Mesendoderm (in vitro differentiated cells): ENCODE results near the gene CISTR.

Source experiments
- DNase-seq: peaks from one replicate; pipeline ENCODE4 v3.0.0; 2013
- H2AK5ac ChIP-seq: 2 replicates; pipeline ENCODE4 v1.6.1; 2013; ENCODE audit warnings: low read length, inconsistent platforms
- H2BK120ac ChIP-seq: 2 replicates; pipeline ENCODE4 v1.6.1; 2013; ENCODE audit warnings: low read depth, mild to moderate bottlenecking, low read length, moderate library complexity, mixed read lengths
- H2BK15ac ChIP-seq: replicated peaks from 2 replicates; pipeline ENCODE4 v1.6.1; 2013; ENCODE audit warnings: low read depth, mild to moderate bottlenecking, moderate library complexity
- H2BK5ac ChIP-seq: 2 replicates; pipeline ENCODE4 v1.6.1; 2013; ENCODE audit warnings: low read length, inconsistent platforms
- H3K18ac ChIP-seq: 2 replicates; pipeline ENCODE4 v1.6.1; 2013; ENCODE audit warnings: mild to moderate bottlenecking, low read length, mixed read lengths
- H3K23ac ChIP-seq: one replicate; pipeline ENCODE4 v1.6.1; 2013; ENCODE audit warnings: low read length
- H3K27ac ChIP-seq: 2 replicates; pipeline ENCODE4 v1.5.1; 2013; ENCODE audit warnings: low read depth, mild to moderate bottlenecking, inconsistent platforms, low read length, moderate library complexity
- H3K27me3 ChIP-seq: 2 replicates; pipeline ENCODE4 v1.6.1; 2013; ENCODE audit warnings: low read length, control low read depth, mild to moderate bottlenecking, inconsistent platforms; ENCODE audit not compliant: insufficient read depth, poor library complexity
- H3K36me3 ChIP-seq: 2 replicates; pipeline ENCODE4 v1.6.1; 2013; ENCODE audit warnings: low read length, inconsistent platforms; ENCODE audit not compliant: control insufficient read depth, insufficient read depth
- H3K4ac ChIP-seq: one replicate; pipeline ENCODE4 v1.6.1; 2013; ENCODE audit warnings: low read depth, mild to moderate bottlenecking, low read length, moderate library complexity
- H3K4me1 ChIP-seq: 2 replicates; pipeline ENCODE4 v1.6.1; 2013; ENCODE audit warnings: low read depth, low read length, inconsistent platforms; ENCODE audit not compliant: control insufficient read depth
- H3K4me2 ChIP-seq: 2 replicates; pipeline ENCODE4 v1.6.1; 2013; ENCODE audit warnings: low read length
- H3K4me3 ChIP-seq: 2 replicates; pipeline ENCODE4 v1.5.1; 2013; ENCODE audit warnings: mild to moderate bottlenecking, low read length
- H3K56ac ChIP-seq: one replicate; pipeline ENCODE4 v1.6.1; 2013; ENCODE audit warnings: low read length
- H3K79me1 ChIP-seq: 2 replicates; pipeline ENCODE4 v1.6.1; 2013; ENCODE audit warnings: low read length, inconsistent platforms
- H3K79me2 ChIP-seq: 2 replicates; pipeline ENCODE4 v1.6.1; 2013; ENCODE audit warnings: mild to moderate bottlenecking, low read length; ENCODE audit not compliant: control insufficient read depth, insufficient read depth
- H3K9ac ChIP-seq: 2 replicates; pipeline ENCODE4 v1.6.1; 2013; ENCODE audit warnings: low read length, inconsistent platforms
- H4K5ac ChIP-seq: one replicate; pipeline ENCODE4 v1.6.1; 2013; ENCODE audit warnings: low read length
- H4K8ac ChIP-seq: one replicate; pipeline ENCODE4 v1.6.1; 2013; ENCODE audit warnings: low read depth, mild to moderate bottlenecking, control low read depth, low read length, moderate library complexity
- WGBS: extraction: QIAGEN DNeasy Blood & Tissue Kit; methylation state at CpG from one replicate; pipeline ENCODE4 v1.1.7; 2013; ENCODE audit warnings: low lambda C conversion rate, missing lambda C conversion rate; ENCODE audit not compliant: insufficient coverage; ENCODE audit errors: extremely low coverage; 5-methylcytosine and 5-hydroxymethylcytosine counted together

Gene CISTR

DNA sequence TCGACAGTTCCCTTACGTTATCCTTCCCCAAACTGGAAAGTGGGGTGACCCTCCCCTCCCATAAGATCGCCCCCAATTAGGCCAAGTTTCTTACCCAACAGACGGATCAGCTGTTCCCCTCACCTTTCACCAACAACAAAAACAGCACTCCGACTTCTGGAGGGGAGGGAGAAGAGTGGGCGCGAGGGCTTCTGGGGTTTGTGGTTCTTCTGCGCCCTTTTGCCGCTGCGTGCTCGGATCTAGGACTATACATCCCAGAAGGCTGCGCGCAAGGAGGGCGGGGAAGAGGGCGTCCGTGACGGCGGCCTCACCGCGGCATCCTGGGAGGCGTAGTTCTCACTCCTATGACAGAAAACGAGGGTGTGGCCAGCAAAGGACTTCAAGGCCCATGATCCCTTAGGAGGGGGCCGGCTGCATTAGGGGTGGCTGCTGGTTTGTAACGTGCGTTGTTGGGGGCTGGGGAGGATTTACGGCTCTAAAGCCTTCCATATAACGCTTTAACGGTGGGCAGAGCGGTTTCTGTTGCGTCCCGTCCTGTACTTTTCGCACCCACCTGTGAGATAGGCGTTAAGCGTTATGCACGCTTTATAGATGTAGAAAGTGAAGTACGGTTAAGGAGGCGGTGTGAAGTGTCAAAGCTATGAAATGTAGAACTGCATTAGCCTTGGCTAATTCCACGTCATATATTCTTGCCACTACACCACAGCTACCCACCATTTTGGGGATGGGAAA, 24.3 kb downstream of the CISTR start, which contains the start of gene CALCOCO1:
CALCOCO1 (minus strand) TSS at position 143 of the 732 bp plus-strand sequence. CDS start 2,210 bp downstream, outside the sequence.
- H3K27ac ChIP-seq = no peak within 1 kb of the TSS
- no peak within 1 kb of the TSS for H2BK15ac ChIP-seq
- H3K56ac ChIP-seq = peak within 1 kb of the TSS; percentile 89
- no peaks in the 10 kb centered on the region for H3K79me1 ChIP-seq
- no peak within 1 kb of the TSS for H3K4ac ChIP-seq
- no peak within 1 kb of the TSS for H2AK5ac ChIP-seq
- H3K4me3 ChIP-seq = peak within 1 kb of the TSS; percentile 73
- H3K4me1 ChIP-seq = peaks cover 2% of the 10 kb centered on the region
- DNase-seq = peak; percentile 99
- H3K23ac ChIP-seq = no peak within 1 kb of the TSS
- no peak within 1 kb of the TSS for H2BK120ac ChIP-seq
- no peaks in the 10 kb centered on the region for H3K36me3 ChIP-seq
- H3K4me2 ChIP-seq = peak within 1 kb of the TSS; percentile 93
- no peak within 1 kb of the TSS for H3K18ac ChIP-seq
- H3K27me3 ChIP-seq = no peaks in the 10 kb centered on the region
- no peak within 1 kb of the TSS for H2BK5ac ChIP-seq
- WGBS = no CpG with 5 or more reads among the region's 38 CpGs
- peak within 1 kb of the TSS; percentile 21 for H4K5ac ChIP-seq
- no peak within 1 kb of the TSS for H4K8ac ChIP-seq
- H3K9ac ChIP-seq = peak within 1 kb of the TSS; percentile 78
- H3K79me2 ChIP-seq = no peaks in the 10 kb centered on the region

DNA sequence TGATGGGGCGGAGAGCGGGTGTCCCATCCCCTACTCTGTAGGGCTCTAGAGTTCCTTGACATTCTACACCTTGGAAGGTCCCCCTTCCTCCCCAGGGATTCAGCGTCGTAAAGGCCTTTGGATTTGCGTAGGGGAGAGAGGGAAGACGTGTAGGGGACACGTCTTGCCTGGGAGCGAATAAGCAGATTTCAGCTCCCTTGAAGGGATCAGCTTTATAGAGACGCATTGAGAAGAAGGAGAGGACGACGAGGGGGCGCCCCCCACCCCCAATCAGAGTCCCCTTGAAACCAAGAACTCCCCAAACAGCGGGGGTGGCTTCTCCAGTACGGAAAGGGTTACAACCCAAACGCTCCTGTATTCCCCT, 24.9 kb downstream of the CISTR start:
- H2BK5ac ChIP-seq = no peak overlapping the region

DNA sequence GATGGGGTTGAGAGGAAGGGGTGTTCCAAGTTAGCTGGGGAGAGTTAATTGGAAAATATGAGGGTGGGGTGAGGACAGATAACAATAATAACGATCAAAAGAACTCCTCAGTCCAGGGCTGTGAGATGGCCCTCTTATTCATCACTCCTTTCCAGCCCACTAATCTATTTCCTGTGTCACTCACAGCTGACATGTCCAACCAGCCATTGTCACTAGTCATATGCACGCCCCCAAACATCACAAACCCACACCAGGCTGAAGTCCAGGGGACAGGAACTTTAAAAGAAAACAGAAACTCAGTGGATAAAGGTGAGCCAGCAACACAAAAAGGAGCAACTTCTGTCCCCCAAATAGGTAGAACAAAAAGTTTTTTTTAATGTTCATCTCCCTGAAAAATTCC, 25.4 kb downstream of the CISTR start:
- Histone ChIP-seq H3K4me1 (peaks cover 2% of the 10 kb centered on the region), H3K56ac (no peak overlapping the region), H3K36me3 (no peaks in the 10 kb centered on the region), H3K4ac (no peak overlapping the region), H2BK15ac (no peak overlapping the region), H3K4me2 (no peak overlapping the region), H3K23ac (no peak overlapping the region), H2AK5ac (no peak overlapping the region), H3K79me2 (no peaks in the 10 kb centered on the region), H2BK120ac (no peak overlapping the region), H4K8ac (no peak overlapping the region), H2BK5ac (no peak overlapping the region), H3K9ac (no peak overlapping the region), H3K4me3 (no peak overlapping the region), H3K79me1 (no peaks in the 10 kb centered on the region), H3K18ac (no peak overlapping the region), H3K27ac (no peak overlapping the region), H3K27me3 (no peaks in the 10 kb centered on the region), H4K5ac (no peak overlapping the region)
- DNase-seq = no peak
- no CpG with 5 or more reads among the region's 2 CpGs for WGBS

More for the DNA sequence above, 24.9 kb downstream of the CISTR start:
- H3K56ac ChIP-seq = peak overlapping the region; percentile 53
- no peak overlapping the region for H2AK5ac ChIP-seq
- peak overlapping the region; percentile 87 for H3K4me2 ChIP-seq
- H3K4me1 ChIP-seq = peaks cover 2% of the 10 kb centered on the region
- H2BK120ac ChIP-seq = no peak overlapping the region
- DNase-seq = no peak
- no peaks in the 10 kb centered on the region for H3K36me3 ChIP-seq
- H3K23ac ChIP-seq = no peak overlapping the region
- WGBS = no CpG with 5 or more reads among the region's 15 CpGs
- H2BK15ac ChIP-seq = no peak overlapping the region
- H3K9ac ChIP-seq = peak overlapping the region; percentile 69
- H3K79me1 ChIP-seq = no peaks in the 10 kb centered on the region
- no peak overlapping the region for H3K18ac ChIP-seq
- H4K5ac ChIP-seq = no peak overlapping the region
- no peaks in the 10 kb centered on the region for H3K27me3 ChIP-seq
- no peak overlapping the region for H3K27ac ChIP-seq
- H4K8ac ChIP-seq = no peak overlapping the region
- H3K79me2 ChIP-seq = no peaks in the 10 kb centered on the region
- no peak overlapping the region for H3K4ac ChIP-seq
- H3K4me3 ChIP-seq = peak overlapping the region; percentile 73

DNA sequence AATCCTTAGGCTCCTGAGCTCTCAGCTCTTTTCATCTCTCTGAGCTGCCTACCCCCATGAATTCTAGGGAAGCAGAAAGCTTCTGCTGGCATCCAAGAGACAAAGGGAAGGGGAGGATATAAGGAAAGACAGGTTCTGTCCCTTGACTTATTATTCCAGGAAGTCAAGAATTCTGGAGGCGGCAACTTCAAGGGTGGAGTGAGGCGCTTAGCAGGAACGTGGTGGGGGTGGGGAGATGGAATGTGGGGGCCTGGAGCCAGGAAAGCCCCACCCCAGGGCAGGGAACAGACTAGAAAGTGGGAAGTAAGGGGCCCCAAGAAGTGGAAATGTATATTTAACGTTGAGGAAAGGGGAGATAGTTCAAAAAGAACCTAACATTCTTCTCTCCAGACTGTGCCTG, 26.0 kb downstream of the CISTR start:
- Histone ChIP-seq H2BK15ac (no peak overlapping the region), H3K4me1 (peaks cover 2% of the 10 kb centered on the region), H3K18ac (no peak overlapping the region), H2AK5ac (no peak overlapping the region), H3K79me2 (no peaks in the 10 kb centered on the region), H2BK5ac (no peak overlapping the region), H3K36me3 (no peaks in the 10 kb centered on the region), H3K23ac (no peak overlapping the region), H4K5ac (no peak overlapping the region), H3K4ac (no peak overlapping the region), H4K8ac (no peak overlapping the region), H2BK120ac (no peak overlapping the region), H3K27ac (no peak overlapping the region), H3K9ac (no peak overlapping the region), H3K27me3 (no peaks in the 10 kb centered on the region), H3K79me1 (no peaks in the 10 kb centered on the region), H3K4me3 (no peak overlapping the region), H3K4me2 (no peak overlapping the region), H3K56ac (no peak overlapping the region)
- no peak for DNase-seq
- no CpG with 5 or more reads among the region's 4 CpGs for WGBS

DNA sequence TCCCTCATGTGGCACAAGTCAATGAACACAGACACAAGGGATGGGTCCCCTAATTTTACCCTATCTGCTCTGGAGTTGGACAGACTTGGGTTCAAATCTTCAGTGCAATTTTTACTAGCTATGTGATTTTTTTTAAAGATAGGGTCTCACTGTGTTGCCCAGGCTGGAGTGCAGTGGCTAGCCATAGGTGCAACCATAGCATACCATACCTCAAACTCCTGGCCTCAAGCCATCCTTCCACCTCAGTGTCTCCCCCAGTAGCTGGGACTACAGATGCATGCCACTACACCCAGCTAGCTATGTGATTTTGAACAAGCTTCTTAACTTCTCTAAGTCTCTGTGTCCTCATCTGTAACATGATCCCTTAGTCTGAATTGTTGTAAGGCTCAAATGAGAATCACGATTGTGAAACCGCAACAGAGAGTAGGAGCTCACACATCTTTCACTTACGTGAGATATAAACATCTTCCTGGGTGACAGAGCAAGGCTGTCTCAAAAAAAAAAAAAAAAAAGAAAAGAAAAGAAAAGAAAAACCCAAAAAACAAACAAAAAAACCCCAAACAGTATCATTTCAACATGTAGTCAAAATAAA, 29.2 kb downstream of the CISTR start:
- H3K79me1 ChIP-seq = no peaks in the 10 kb centered on the region
- H3K4me2 ChIP-seq = no peak overlapping the region
- DNase-seq = no peak
- H4K8ac ChIP-seq = no peak overlapping the region
- H3K23ac ChIP-seq = no peak overlapping the region
- H3K36me3 ChIP-seq = no peaks in the 10 kb centered on the region
- no peak overlapping the region for H3K4ac ChIP-seq
- peaks cover 2% of the 10 kb centered on the region for H3K4me1 ChIP-seq
- H3K79me2 ChIP-seq = no peaks in the 10 kb centered on the region
- no peak overlapping the region for H3K18ac ChIP-seq
- no CpG with 5 or more reads among the region's 3 CpGs for WGBS
- no peak overlapping the region for H2AK5ac ChIP-seq
- H3K27me3 ChIP-seq = no peaks in the 10 kb centered on the region
- H3K4me3 ChIP-seq = no peak overlapping the region
- no peak overlapping the region for H4K5ac ChIP-seq
- H2BK120ac ChIP-seq = no peak overlapping the region
- H3K56ac ChIP-seq = no peak overlapping the region
- no peak overlapping the region for H2BK5ac ChIP-seq
- H3K9ac ChIP-seq = no peak overlapping the region
- no peak overlapping the region for H3K27ac ChIP-seq
- H2BK15ac ChIP-seq = no peak overlapping the region
